ENCODE measurements around the gene CEPT1.

DNA sequence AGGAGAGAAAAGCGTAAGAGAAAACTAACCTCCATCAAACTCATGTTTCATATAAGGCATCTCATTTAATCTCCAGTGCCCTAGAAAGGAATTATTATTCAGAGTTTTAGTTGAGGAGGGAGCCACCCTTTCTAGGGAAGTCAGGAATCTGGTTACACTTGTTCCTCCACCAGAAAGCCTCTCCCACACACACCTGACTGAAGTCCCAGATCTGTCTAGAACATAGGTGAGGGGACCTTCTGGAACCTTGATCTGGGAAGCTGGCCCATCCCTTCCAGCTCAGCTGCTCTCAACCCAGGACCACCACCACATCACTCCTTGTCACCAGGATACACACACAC, 62.3 kb downstream of the CEPT1 start:
- TF ChIP-seq POLR2AphosphoS5 (IDR thresholded peaks at IDR 0.05; ENCODE audit: borderline replicate concordance, low read depth, low read length) (no peak), EZH2 (IDR thresholded peaks at IDR 0.05) (no peak)

Data from SK-N-MC (cell line).